WI38 (cell line): Measurements from ENCODE around the gene SCG2.
A peak's percentile ranks its signal among the peaks of the same experiment; 100 is the strongest.

Experiments used
- H3K4me3 ChIP-seq: 2 replicates; pipeline ENCODE4 v1.5.1; 2011; ENCODE audit warnings: low read depth, mild to moderate bottlenecking, control low read depth, low read length
- TF ChIP-seq, protein P1 (sequence below): IDR thresholded peaks from 2 replicates; pipeline ENCODE4 v1.5.1; 2012; ENCODE audit warnings: low read depth, mild to moderate bottlenecking, control low read depth, low read length

The SCG2 gene

DNA sequence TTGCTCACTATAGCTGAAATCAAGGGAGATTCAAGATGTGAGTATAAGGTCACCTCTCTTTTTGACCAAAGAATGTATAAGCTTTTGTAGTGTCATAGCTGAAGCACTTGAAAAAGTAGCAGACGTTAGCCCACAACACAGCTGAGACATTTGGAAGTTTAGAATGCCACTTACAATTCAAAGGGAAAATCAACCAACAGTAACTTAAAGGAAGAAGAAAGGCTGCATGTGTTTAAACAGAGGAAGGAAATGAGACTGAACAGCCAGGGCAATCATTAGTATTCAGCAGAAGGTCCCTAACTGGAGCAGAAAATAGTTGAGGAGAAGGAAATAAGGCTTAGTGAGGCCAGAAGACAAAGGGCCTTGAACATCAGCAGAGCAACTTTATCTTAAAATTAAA is 23.5 kb upstream of the SCG2 start:
- TF ChIP-seq, protein P1, sequence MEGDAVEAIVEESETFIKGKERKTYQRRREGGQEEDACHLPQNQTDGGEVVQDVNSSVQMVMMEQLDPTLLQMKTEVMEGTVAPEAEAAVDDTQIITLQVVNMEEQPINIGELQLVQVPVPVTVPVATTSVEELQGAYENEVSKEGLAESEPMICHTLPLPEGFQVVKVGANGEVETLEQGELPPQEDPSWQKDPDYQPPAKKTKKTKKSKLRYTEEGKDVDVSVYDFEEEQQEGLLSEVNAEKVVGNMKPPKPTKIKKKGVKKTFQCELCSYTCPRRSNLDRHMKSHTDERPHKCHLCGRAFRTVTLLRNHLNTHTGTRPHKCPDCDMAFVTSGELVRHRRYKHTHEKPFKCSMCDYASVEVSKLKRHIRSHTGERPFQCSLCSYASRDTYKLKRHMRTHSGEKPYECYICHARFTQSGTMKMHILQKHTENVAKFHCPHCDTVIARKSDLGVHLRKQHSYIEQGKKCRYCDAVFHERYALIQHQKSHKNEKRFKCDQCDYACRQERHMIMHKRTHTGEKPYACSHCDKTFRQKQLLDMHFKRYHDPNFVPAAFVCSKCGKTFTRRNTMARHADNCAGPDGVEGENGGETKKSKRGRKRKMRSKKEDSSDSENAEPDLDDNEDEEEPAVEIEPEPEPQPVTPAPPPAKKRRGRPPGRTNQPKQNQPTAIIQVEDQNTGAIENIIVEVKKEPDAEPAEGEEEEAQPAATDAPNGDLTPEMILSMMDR: no peak

DNA sequence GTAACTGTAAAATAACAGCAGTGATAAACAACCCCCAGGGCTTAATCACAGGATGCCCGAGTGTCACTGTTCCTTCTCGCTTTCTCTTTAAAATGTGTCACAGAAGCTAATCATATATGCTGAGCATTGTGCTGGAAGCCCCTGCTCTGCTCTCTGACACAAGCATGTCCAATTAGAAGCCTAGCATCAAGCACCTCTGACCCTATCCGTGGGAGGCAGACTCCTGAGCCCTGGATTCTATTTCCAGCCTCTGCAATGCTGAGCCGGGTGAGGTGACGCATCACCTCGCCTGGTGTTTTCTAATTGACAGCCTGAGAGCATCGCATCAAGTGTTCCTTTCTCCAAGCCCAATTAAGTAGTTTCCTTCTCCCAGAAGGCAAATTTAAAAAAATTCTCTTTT is 19.7 kb upstream of the SCG2 start:
- TF ChIP-seq, protein P1: no peak
- H3K4me3 ChIP-seq: no peak overlapping the region

More for the DNA sequence above, 23.5 kb upstream of the SCG2 start:
- H3K4me3 ChIP-seq: no peak overlapping the region

DNA sequence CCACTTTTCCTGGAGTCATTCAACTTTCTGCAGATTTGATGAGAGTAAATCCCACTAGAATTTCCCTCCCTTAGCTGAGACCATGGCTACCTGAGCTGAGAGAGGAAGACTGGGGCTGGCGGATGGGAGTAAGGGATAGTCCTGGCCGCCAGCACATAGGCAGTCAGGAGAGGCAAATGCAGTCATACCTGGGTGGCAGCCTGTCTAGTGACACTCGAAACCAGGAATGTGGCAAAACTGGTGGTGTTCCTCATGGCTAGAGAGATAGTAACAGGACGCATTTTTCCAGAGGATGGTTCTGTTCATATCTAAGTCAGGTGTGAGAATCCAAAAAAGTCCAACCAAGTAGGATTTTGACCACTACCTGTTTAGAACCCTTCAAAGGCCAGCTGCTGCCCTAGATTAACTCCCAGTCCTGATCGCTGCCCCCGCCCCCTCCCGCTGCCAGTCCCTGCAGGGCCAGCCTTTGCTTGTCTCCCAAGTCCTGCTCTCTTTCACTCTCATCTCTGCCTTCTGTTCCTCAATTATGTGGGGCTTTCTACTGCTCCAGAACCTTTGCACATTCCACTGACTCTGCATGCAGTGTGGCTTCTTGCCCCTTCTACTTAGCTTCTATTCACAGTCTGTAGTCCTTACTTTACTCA is 17.4 kb upstream of the SCG2 start:
- TF ChIP-seq, protein P1: no peak
- H3K4me3 ChIP-seq: no peak overlapping the region

DNA sequence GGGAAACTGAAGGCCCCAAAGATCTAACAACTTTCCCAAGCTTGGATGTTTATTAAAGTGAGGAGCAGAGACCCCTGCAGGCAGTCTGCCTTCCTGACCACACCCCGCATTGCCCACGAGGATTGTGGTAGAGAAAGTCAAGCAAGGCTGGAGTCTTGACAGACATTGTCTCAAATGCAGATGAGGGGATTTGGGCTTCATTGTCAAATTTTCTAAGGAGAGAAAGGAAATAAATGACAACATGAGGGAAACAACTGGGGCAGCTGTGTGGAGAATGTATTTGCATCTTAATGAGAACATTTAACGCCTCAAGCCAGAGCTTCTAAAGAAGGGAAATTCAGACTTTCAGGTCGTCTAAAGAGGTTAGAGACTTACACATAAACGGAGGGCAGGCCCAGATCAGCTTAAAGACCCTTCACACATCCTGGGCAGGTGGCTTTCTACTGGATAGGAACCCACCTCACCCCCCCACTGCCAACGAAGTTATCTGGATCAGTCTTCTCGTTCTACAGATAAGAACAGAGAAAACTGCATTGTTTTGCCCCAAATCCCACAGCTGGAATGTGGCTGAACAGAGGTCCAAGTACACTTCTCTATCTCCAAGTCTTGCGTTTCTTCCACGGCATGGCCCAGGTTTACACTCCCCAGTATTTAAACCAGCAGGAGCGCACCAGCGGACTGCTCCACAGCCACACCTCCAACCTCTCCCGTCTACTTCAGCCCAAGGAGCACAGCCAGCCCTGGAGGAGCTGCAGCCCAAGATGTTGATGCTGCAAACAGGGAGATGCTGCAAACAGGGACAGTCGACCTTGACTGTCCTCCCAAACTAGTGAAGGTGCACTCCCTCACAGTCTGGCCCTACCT is 16.2 kb upstream of the SCG2 start:
- no peak overlapping the region for H3K4me3 ChIP-seq
- TF ChIP-seq, protein P1: no peak

DNA sequence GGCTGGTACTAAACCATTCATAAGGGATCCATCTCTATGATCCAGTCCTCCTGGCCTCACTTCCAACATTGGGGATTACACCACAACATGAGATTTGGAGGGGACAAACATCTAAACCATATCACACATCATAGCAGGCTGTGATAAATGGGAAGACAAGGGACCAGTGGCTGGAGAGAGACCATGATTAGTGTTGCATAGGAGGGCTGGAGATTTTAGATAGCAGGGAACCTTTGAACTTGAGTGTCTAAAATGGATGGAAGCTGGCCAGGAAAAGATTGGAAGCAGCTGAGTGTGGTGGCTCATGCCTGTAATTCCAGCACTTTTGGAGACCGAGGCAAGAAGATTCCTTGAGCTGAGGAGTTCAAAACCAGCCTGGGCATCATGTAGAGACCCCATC is 12.4 kb upstream of the SCG2 start:
- H3K4me3 ChIP-seq: no peak overlapping the region
- TF ChIP-seq, protein P1: no peak

DNA sequence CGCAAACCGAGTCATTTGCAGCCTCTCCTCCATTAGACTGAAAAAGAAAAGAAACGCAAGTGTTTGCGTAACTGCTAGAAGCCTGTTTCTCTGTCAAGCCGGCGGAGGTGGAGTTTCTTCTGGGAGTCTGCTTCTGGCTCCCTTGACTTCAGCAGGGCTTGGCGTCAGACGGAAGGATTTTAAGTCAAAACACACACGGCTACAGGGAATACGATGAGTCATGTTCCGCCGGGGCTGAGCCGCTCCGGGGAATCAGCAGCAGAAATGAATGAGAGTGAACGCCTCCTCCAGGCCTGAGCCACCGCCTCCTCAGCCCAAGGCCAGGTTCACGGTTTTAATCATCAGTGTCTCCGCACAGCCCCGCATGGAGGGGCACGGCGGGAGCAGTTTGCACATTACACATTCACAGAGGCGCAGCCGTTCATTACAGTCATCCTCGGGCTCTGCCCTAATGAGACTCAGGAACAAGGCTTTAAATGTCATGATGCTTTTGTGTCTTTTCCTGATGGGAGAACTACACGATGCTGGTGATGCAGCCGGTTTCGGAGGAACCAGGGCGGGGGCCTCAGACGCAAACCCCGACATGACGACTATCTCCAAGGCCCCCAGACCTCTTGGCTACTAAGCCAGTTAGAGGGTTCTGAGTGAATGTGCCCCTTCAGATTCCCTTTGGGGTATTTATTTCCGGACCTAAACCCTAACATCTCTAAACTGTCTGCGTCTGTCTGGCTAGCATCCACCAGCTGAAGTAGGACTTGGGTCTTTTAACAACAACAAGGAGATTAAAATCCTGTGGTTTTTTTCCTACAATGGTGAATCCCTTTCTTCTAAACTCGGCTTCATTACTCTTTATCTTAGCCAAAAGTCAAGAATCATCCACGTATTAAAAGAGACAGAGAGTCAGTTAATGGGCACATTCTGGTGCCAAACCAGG is 11.1 kb upstream of the SCG2 start:
- TF ChIP-seq, protein P1: no peak
- H3K4me3 ChIP-seq: peak overlapping the region; percentile 32
